Endothelial cell of umbilical vein (primary cell): ENCODE data around the gene PRSS53. TPM values are rescaled to one million over a fixed set of nuclear protein-coding genes. Genes with fewer than 3 reads are reported as not detected.

Source experiments
- BruUV-seq: library from RNA; stranded (reverse); fragments of 400-500 nt; replicated peaks from 2 replicates; lab custom pipeline; 2021; lab: Mats Ljungman, UMichigan
- CTCF ChIA-PET: fragments of 300-600, 350-600 bp; sonication (Branson Sonifier 250); formaldehyde crosslinking; loops from one replicate; lab custom pipeline; 2021; ENCODE audit warnings: antibody characterized with exemption, inconsistent platforms; lab: Charles Lee
- POLR2A ChIA-PET: fragments of 300-600, 350-600 bp; sonication (Branson Sonifier 250); formaldehyde crosslinking; loops from one replicate; lab custom pipeline; 2021; ENCODE audit warnings: antibody characterized with exemption, inconsistent platforms; lab: Charles Lee
- DNase-seq: peaks from one replicate; pipeline ENCODE4 v3.0.0-alpha.2; 2011; ENCODE audit warnings: low read depth, low spot score
- FAIRE-seq: peaks from 2 replicates; lab custom pipeline; 2011; peaks lifted over from hg19 to GRCh38; lab: Jason Lieb, UNC
- H2AFZ ChIP-seq: 2 replicates; pipeline ENCODE4 v1.6.0; 2012; ENCODE audit warnings: low read depth, low read length, control low read depth, inconsistent platforms
- H3K27ac ChIP-seq: 2 replicates; pipeline ENCODE4 v1.5.1; 2011; ENCODE audit warnings: low read depth, mild to moderate bottlenecking, control low read depth, low read length, moderate library complexity; ENCODE audit not compliant: insufficient read depth
- H3K27me3 ChIP-seq, 2 experiments: 2 replicates each; pipeline versions ENCODE4 v1.6.0 to v1.6.1; 2011; ENCODE audit warnings: low read length in 2 of 2, mixed read lengths in 1 of 2; ENCODE audit not compliant: control insufficient read depth in 2 of 2, insufficient read depth in 2 of 2
- H3K36me3 ChIP-seq, 2 experiments: 2 replicates in 1 of 2; 3 replicates in 1 of 2; pipeline ENCODE4 v1.5.1; 2011; ENCODE audit warnings: low read length in 2 of 2, mild to moderate bottlenecking in 1 of 2, moderate library complexity in 1 of 2; ENCODE audit not compliant: control insufficient read depth in 2 of 2, insufficient read depth in 2 of 2; ENCODE audit errors: extremely low read depth in 1 of 2
- H3K4me1 ChIP-seq: 3 replicates; pipeline ENCODE4 v1.5.1; 2011; ENCODE audit warnings: mild to moderate bottlenecking, low read length; ENCODE audit not compliant: control insufficient read depth, insufficient read depth; ENCODE audit errors: extremely low read depth
- H3K4me2 ChIP-seq: 2 replicates; pipeline ENCODE4 v1.6.1; 2011; ENCODE audit warnings: low read length, control low read depth, mixed read lengths; ENCODE audit not compliant: insufficient read depth
- H3K4me3 ChIP-seq, 3 experiments: fragments of 200-600 bp in 1 of 3; sonication (generic), shearing (Covaris generic) in 1 of 3; replicated peaks in 1 of 3; 2 replicates each; pipeline ENCODE4 v1.5.1; 2011 to 2016; ENCODE audit warnings: control low read depth in 3 of 3, low read length in 3 of 3, mild to moderate bottlenecking in 2 of 3, inconsistent platforms in 1 of 3, low read depth in 1 of 3, moderate library complexity in 1 of 3; ENCODE audit not compliant: insufficient read depth in 1 of 3
- H3K79me2 ChIP-seq: 2 replicates; pipeline ENCODE4 v1.6.0; 2012; ENCODE audit warnings: low read length, inconsistent platforms; ENCODE audit not compliant: control insufficient read depth, insufficient read depth
- H3K9ac ChIP-seq: replicated peaks from 2 replicates; pipeline ENCODE3; 2011; ENCODE audit warnings: low read length, control low read depth; ENCODE audit not compliant: insufficient read depth; ENCODE audit errors: extremely low read depth
- H3K9me1 ChIP-seq: replicated peaks from 3 replicates; pipeline ENCODE4 v1.6.0; 2011; ENCODE audit warnings: mild to moderate bottlenecking, low read length; ENCODE audit not compliant: control insufficient read depth, insufficient read depth; ENCODE audit errors: extremely low read depth
- H3K9me3 ChIP-seq: replicated peaks from 2 replicates; pipeline ENCODE4 v1.5.1; 2012; ENCODE audit warnings: low read length, inconsistent platforms; ENCODE audit not compliant: control insufficient read depth, insufficient read depth
- H4K20me1 ChIP-seq: replicated peaks from 2 replicates; pipeline ENCODE3; 2011; ENCODE audit warnings: mild to moderate bottlenecking, low read length; ENCODE audit not compliant: control insufficient read depth, insufficient read depth; ENCODE audit errors: extremely low read depth
- CTCF ChIP-seq, 2 donors: IDR thresholded peaks; 1 replicate in 1 of 2; 2 replicates in 1 of 2; pipeline ENCODE4 v1.5.1; 2011; ENCODE audit warnings: low read length in 2 of 2, mild to moderate bottlenecking in 2 of 2, moderate library complexity in 2 of 2, control low read depth in 1 of 2, inconsistent platforms in 1 of 2, low read depth in 1 of 2; ENCODE audit not compliant: insufficient read depth in 1 of 2; ENCODE audit errors: extremely low read depth in 1 of 2
- EZH2 ChIP-seq: IDR thresholded peaks from 2 replicates; pipeline ENCODE4 v1.6.1; 2012; ENCODE audit warnings: borderline replicate concordance, low read depth, mild to moderate bottlenecking, moderate library complexity, low read length, inconsistent platforms; ENCODE audit not compliant: severe bottlenecking
- FOS ChIP-seq: IDR thresholded peaks from 2 replicates; pipeline ENCODE4 v1.6.1; 2011; ENCODE audit warnings: mild to moderate bottlenecking, low read length, moderate library complexity, borderline replicate concordance; ENCODE audit not compliant: insufficient read depth
- GATA2 ChIP-seq: IDR thresholded peaks from 2 replicates; pipeline ENCODE4 v1.7.0; 2011; ENCODE audit warnings: low read depth, mild to moderate bottlenecking, moderate library complexity, mixed read lengths, low read length; ENCODE audit not compliant: insufficient read length, insufficient read depth
- JUN ChIP-seq: IDR thresholded peaks from 2 replicates; pipeline ENCODE4 v1.6.1; 2011; ENCODE audit warnings: borderline replicate concordance, low read depth; ENCODE audit not compliant: insufficient read length, insufficient read depth
- MYC ChIP-seq: IDR thresholded peaks from one replicate; pipeline ENCODE4 v1.6.1; 2011; ENCODE audit warnings: mild to moderate bottlenecking, low read depth, low read length
- POLR2A ChIP-seq: IDR thresholded peaks from 2 replicates; pipeline ENCODE4 v1.6.1; 2012; ENCODE audit warnings: low read depth, mild to moderate bottlenecking, control low read depth, low read length
- POLR2AphosphoS5 ChIP-seq: IDR thresholded peaks from 2 replicates; pipeline ENCODE4 v1.6.1; 2012; ENCODE audit warnings: low read depth, mild to moderate bottlenecking, control low read depth, low read length, moderate library complexity; ENCODE audit not compliant: insufficient read depth
- dilution Hi-C: fragments of 300-500 bp; cut with MboI; formaldehyde crosslinking; loops from one replicate; pipeline ENCODE4 v1.15.0; 2019; ENCODE audit warnings: low sequenced_read_pairs; ENCODE audit not compliant: extremely low pct_ligation_motif_present
- intact Hi-C: fragments of 100-400 bp; cut with micrococcal nuclease; formaldehyde crosslinking; loops from one replicate; pipeline ENCODE4 v1.10.0; 2022
- polyA plus RNA-seq, 4 experiments: library from polyadenylated mRNA; depleted of rRNA in 3 of 4; stranded (reverse) in 3 of 4; unstranded in 1 of 4; fragments of >200 nt; gene quantifications; 2 replicates each; pipeline versions ENCODE4 v1.2.1 to v1.2.3, GENCODE V29; 2011 to 2012; ENCODE audit warnings: missing spikeins in 1 of 4
- total RNA-seq: library from RNA; stranded (reverse); gene quantifications from 2 replicates; pipeline ENCODE4 v1.2.3, GENCODE V29; 2021
- TF ChIP-seq, protein P1 (sequence below): IDR thresholded peaks from 2 replicates; pipeline ENCODE4 v1.6.1; 2011; ENCODE audit not compliant: insufficient read depth, insufficient read length

The PRSS53 gene
- total and polyA plus RNA-seq, 2 donors (not counting 3 experiments of a cell fraction or from before 2014, with no cell fraction given): 2.8 to 3.5 TPM

DNA sequence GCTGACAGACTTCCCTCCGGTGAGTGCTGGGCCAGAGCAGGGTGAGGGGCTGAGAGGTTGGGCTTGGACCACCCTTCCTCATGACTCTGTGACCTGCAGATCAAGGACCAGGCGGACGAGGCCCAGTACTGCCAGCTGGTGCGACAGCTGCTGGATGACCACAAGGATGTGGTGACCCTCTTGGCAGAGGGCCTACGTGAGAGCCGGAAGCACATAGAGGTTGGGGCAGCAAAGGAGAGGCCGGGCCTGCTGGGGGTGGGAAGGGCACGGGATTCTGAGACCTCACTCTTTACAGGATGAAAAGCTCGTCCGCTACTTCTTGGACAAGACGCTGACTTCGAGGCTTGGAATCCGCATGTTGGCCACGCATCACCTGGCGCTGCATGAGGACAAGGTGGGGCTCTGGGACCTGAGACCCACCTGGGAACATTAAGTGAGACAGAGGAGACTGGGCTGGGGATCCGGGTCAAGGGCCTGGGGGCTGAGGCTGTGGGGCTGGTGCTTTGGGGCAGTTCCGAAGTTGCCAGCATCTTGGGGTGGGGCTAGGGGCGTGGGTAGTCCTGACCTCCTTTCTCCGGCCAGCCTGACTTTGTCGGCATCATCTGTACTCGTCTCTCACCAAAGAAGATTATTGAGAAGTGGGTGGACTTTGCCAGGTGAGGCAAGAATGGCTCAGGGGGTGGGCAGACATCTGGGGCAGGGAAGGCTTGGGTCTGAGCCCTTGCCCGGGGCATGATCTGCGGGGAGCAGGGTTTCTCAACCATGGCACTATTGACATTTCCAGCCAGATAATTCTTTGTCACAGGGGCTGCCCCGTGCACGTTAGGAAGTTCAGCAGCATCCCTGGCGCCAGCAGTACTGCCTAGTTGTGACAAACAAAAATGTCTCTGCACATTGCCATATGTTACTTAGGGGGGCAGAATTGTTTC lies 21.6 kb upstream of the PRSS53 start:
- no peak for FAIRE-seq
- Histone ChIP-seq H3K27ac (no peak overlapping the region), H3K9ac (no peak overlapping the region), H3K36me3 (peaks cover 10 to 31% of the 10 kb centered on the region in 2 experiments), H3K9me3 (no peaks in the 10 kb centered on the region), H3K4me1 (peaks cover 12% of the 10 kb centered on the region), H3K4me3 (no peak overlapping the region), H3K9me1 (no peaks in the 10 kb centered on the region), H3K4me2 (no peak overlapping the region), H3K79me2 (peaks cover 11% of the 10 kb centered on the region), H3K27me3 (no peaks in the 10 kb centered on the region), H2AFZ (no peak overlapping the region), H4K20me1 (no peaks in the 10 kb centered on the region)
- ChIA-PET CTCF (interaction anchor here (1.7 kb wide), 1 partner anchor 32 kb away, joined by 5 read pairs; no protein-coding TSS in a partner anchor), POLR2A (no interaction called here)
- no peak for DNase-seq
- dilution Hi-C loops: no loop called here
- no TSS peak for BruUV-seq
- TF ChIP-seq POLR2A: no peak
- TF ChIP-seq MYC: no peak
- TF ChIP-seq POLR2AphosphoS5: no peak
- TF ChIP-seq EZH2: no peak
- TF ChIP-seq, protein P1, sequence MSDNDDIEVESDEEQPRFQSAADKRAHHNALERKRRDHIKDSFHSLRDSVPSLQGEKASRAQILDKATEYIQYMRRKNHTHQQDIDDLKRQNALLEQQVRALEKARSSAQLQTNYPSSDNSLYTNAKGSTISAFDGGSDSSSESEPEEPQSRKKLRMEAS: no peak
- TF ChIP-seq JUN: no peak
- no peak for TF ChIP-seq FOS
- no peak for TF ChIP-seq CTCF (IDR thresholded peaks at IDR 0.05; ENCODE audit: extremely low read depth in 1 of 2, insufficient read depth in 1 of 2, low read depth in 1 of 2, low read length in 2 of 2)
- TF ChIP-seq GATA2: no peak
- intact Hi-C loops: no loop called here
